Measurements from ENCODE around the gene CENPP. TPM values are rescaled to one million over a fixed set of nuclear protein-coding genes. Genes with fewer than 3 reads are reported as not detected.

CENPP gene
- total RNA-seq, 2 donors from 2014 or later, result 3.1 to 11.0 TPM

DNA sequence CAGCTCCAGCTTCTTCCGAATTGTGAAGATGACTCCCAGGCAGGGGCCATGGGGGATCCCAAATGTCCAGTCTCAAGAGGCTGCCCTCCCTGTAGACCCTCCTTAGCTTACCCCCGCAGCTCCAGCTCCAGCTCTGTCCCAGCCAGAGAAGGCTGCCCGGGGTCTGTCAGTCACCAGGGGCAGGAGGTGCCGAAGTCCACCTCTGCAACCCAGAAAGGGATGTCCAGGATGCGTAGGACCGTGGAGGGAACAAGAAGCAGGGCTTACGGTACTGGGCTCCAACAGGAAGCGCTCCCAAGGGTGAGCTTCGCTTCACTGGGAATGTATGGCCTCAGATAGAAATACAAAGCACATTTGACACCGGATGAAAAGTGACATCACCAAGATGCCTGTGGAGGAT lies 338.2 kb downstream of the CENPP start:
- no peak overlapping the region for H3K4me3 ChIP-seq
- H3K36me3 ChIP-seq, result no peaks in the 10 kb centered on the region
- DNase-seq, result no peak
- intact Hi-C loops (cut with DNase I), result no loop called here
- no peak overlapping the region for H3K27ac ChIP-seq
- no peaks in the 10 kb centered on the region for H3K9me3 ChIP-seq
- H3K9ac ChIP-seq (ENCODE audit: low read depth in 2 of 2, low read length in 2 of 2), result no peak overlapping the region
- peaks cover 4% of the 10 kb centered on the region for H3K4me1 ChIP-seq
- TF ChIP-seq, protein P1, sequence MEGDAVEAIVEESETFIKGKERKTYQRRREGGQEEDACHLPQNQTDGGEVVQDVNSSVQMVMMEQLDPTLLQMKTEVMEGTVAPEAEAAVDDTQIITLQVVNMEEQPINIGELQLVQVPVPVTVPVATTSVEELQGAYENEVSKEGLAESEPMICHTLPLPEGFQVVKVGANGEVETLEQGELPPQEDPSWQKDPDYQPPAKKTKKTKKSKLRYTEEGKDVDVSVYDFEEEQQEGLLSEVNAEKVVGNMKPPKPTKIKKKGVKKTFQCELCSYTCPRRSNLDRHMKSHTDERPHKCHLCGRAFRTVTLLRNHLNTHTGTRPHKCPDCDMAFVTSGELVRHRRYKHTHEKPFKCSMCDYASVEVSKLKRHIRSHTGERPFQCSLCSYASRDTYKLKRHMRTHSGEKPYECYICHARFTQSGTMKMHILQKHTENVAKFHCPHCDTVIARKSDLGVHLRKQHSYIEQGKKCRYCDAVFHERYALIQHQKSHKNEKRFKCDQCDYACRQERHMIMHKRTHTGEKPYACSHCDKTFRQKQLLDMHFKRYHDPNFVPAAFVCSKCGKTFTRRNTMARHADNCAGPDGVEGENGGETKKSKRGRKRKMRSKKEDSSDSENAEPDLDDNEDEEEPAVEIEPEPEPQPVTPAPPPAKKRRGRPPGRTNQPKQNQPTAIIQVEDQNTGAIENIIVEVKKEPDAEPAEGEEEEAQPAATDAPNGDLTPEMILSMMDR (IDR thresholded peaks at IDR 0.05), result no peak
- H3K27me3 ChIP-seq, result no peaks in the 10 kb centered on the region

GRCh38 chr9:92664394-92665152 lies 338.8 kb downstream of the CENPP start:
- H3K9me3 ChIP-seq, result no peaks in the 10 kb centered on the region
- H3K4me1 ChIP-seq, result peaks cover 4% of the 10 kb centered on the region
- H3K27me3 ChIP-seq, result no peaks in the 10 kb centered on the region
- intact Hi-C loops (cut with DNase I), result no loop called here
- TF ChIP-seq, protein P1 (IDR thresholded peaks at IDR 0.05), result no peak
- no peak overlapping the region for H3K27ac ChIP-seq
- no peak overlapping the region for H3K4me3 ChIP-seq
- H3K9ac ChIP-seq (ENCODE audit: low read depth in 2 of 2, low read length in 2 of 2), result no peak overlapping the region
- DNase-seq, result no peak
- no peaks in the 10 kb centered on the region for H3K36me3 ChIP-seq

DNA sequence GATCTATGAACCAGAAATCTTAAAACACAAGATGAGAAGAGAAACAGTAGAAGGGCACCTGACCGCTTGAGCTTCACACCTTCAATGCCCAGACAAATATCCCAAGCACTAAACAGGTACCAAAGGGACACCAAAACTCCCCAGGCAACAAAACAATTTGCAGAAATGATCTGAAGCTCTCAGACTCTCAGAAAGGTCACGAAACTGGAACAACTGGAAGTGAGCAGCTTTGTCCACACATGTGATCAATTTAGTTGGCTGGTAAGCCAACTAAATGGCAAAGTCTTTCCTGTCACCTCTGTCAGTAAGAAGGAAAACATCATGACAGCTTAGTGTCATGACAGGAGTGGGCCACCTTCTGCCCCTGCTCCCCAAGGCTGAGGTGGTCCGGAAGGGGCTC lies 340.1 kb downstream of the CENPP start:
- no peaks in the 10 kb centered on the region for H3K9me3 ChIP-seq
- H3K36me3 ChIP-seq, result no peaks in the 10 kb centered on the region
- H3K4me3 ChIP-seq, result no peak overlapping the region
- intact Hi-C loops (cut with DNase I), result no loop called here
- TF ChIP-seq, protein P1 (IDR thresholded peaks at IDR 0.05), result no peak
- no peaks in the 10 kb centered on the region for H3K27me3 ChIP-seq
- peaks cover 4% of the 10 kb centered on the region for H3K4me1 ChIP-seq
- no peak for DNase-seq
- H3K27ac ChIP-seq, result no peak overlapping the region
- no peak overlapping the region for H3K9ac ChIP-seq (ENCODE audit: low read depth in 2 of 2, low read length in 2 of 2)

GRCh38 chr9:92666236-92666635 lies 340.5 kb downstream of the CENPP start:
- Histone ChIP-seq H3K27ac (no peak overlapping the region), H3K4me1 (peaks cover 7% of the 10 kb centered on the region), H3K9me3 (no peaks in the 10 kb centered on the region), H3K36me3 (no peaks in the 10 kb centered on the region), H3K27me3 (no peaks in the 10 kb centered on the region), H3K4me3 (no peak overlapping the region), H3K9ac (ENCODE audit: low read depth in 2 of 2, low read length in 2 of 2) (no peak overlapping the region)
- TF ChIP-seq, protein P1 (IDR thresholded peaks at IDR 0.05), result no peak
- DNase-seq, result no peak
- intact Hi-C loops (cut with DNase I), result no loop called here

DNA sequence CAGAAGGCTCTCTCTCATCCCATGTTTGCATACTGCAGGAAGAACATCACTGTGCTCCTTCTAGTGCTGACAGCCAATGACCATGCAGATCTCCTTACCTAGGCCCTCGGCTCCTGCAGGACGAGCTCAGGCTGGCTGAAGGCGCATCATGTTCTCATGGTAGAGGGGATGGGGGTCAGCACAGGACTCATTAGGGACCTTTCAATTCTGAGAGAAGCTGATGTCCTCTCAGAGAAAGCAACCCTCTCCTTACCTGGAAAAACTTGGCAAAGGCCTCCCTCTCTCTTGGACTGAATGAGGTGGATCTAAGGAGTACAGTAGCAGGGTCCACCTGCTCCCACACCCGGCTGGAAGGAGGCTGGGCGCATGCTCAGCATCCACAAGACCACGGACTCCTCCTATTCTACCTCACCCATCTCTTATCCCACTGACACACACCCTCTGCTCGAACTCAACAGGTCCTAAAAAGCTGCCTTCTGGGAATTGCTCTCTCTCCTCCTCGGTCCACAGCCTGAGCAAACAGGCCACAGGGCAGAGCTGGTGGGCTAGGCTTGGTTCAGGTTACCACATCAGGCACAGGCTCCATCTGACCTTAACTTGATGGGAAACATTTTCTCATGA lies 341.3 kb downstream of the CENPP start:
- intact Hi-C loops (cut with DNase I), result no loop called here
- Histone ChIP-seq H3K4me1 (peaks cover 7% of the 10 kb centered on the region), H3K9me3 (no peaks in the 10 kb centered on the region), H3K27ac (no peak overlapping the region), H3K36me3 (no peaks in the 10 kb centered on the region), H3K27me3 (no peaks in the 10 kb centered on the region), H3K9ac (ENCODE audit: low read depth in 2 of 2, low read length in 2 of 2) (no peak overlapping the region), H3K4me3 (no peak overlapping the region)
- TF ChIP-seq, protein P1 (IDR thresholded peaks at IDR 0.05), result no peak
- DNase-seq, result no peak
